Stimulated activated CD4-positive, alpha-beta T cell treated with anti-CD3 and anti-CD28 coated beads, Interleukin-4, amount 100 ng/mL, for 1 hour (primary cell): ENCODE data around the gene TMX1.
A peak's percentile ranks its signal among the peaks of the same experiment; 100 is the strongest.

Experiments used
- DNase-seq: peaks from one replicate; pipeline ENCODE4 v3.0.0-alpha.2; 2020

TMX1 gene

DNA sequence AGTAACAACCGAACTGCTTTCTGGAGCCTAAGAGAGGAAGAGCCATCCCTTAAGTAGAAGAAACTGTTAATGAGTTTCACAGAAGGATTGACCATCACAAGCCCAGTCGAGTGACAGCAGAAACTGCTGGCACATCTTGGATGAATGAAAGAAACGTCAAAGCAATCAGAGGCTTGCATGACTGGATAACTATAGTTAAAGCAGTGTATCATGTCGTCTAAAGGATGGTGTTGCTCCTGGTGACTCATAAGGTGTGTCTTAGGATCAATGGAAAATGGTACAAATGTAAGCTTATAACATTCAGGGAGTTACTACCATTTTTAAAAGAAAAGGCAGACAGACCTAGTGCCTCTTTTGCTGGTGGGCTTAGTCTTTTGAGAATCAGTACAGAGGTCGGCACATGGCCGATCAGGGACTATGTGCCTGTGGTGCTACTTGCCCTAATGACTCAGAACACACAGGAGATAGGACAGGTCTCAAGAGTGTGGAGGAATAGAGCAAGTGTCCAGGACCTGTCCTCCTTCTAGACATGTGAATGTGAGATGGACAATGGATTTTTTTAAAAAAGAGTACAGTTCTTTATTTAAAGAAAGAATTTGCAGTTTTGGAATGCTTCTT is 55.7 kb downstream of the TMX1 start:
- no peak for DNase-seq

DNA sequence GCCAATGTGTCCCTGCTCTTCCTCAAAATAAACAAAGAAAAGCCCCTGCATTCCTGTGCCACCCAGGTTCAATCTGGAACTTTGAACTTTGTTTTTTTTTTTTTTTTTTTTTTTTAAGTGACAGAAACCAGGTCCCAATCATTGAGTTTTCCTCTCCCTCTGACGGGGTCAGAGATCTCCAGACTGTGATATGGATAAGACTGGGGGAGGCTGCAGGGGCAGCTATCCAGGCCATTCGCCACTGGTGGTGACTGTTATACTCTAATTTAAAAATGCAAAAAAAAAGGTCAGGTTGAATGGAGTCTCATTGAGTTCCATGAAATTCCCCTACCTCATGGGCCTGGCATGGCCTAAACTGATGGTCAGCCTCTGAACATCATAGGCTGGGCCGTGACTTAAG is 57.0 kb downstream of the TMX1 start:
- DNase-seq: no peak

- peak; percentile 6 for DNase-seq
These were observed 58.8 kb downstream of the TMX1 start for GRCh38 chr14:51298895-51299294.

- DNase-seq: no peak
These were observed 62.4 kb downstream of the TMX1 start for GRCh38 chr14:51302295-51303030.

DNA sequence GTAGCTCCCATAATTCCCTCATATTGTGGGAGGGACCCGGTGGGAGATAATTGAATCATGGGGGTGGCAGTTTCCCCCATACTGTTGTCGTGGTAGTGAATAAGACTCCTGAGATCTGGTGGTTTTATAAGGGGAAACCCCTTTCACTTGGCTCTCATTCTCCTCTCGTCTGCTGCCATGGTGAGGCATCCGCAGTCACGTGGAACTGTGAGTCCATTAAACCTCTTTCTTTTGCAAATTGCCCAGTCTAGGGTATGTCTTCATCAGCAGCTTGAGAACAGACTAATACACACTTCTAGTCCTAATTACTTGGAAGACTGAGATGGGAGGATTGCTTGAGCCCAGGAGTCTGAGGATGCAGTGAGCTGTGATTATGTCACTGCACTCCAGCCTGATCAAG is 64.4 kb downstream of the TMX1 start:
- DNase-seq: peak; percentile 8

DNA sequence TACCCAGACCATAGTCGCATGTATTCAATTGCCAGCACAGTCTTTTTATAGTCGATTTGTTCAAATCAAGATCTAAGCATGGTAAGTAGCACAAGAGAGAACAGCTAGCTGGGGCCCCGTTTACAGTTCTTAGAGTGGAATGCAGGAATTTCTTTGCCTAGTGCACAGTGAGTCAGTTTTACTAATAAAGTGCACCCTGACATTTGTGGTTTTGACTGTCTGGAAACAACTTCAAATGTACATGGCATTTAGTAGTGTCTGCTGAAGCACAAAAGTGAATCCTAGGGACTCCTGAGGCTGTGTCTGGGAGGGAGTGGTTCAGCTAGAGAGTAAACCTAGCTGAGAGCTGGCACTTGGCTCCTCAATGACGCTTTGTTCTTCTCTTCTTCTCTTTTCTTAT is 64.9 kb downstream of the TMX1 start:
- no peak for DNase-seq

DNA sequence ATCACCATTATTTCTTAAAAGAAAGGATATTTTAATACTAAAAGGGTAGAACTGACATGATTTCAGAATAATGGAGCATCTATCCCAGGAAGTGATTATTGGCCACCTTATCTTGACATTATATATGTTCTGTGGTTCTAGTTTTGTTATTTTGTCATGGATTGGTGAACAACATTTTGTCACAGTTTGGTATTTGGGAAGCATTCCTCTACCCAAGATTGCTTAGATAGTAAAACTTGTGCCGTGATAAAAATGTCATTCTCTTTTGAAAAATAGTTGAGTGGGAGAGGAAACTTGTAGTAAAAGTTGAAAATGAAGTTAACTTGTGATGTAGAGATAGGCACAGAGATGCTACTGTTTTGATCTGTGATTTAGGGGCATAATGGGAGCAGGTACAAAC is 65.7 kb downstream of the TMX1 start:
- DNase-seq: no peak
